Measurements from ENCODE around the gene VEZF1. TPM values are rescaled to one million over a fixed set of nuclear protein-coding genes. Genes with fewer than 3 reads are reported as not detected.

Gene VEZF1
- total RNA-seq, 4 donors from 2014 or later, result 45.3 to 76.0 (median 63.7) TPM

Other genes with a start within 250 kb of the VEZF1 start
- gene CCDC182, start 243.0 kb downstream of the VEZF1 start, total RNA-seq, result not detected
- 10 to 100 TPM in 3 of 4 donors, 1 to 10 TPM in 1; 7.4 to 15.2 (median 12.5) TPM for gene MRPS23, start 138.2 kb downstream of the VEZF1 start, total RNA-seq
- gene CUEDC1, start 32.8 kb downstream of the VEZF1 start, total RNA-seq, result 10 to 100 TPM in 2 of 4 donors, 1 to 10 TPM in 2; 5.1 to 34.2 (median 12.8) TPM
- gene SRSF1, start 19.0 kb upstream of the VEZF1 start, total RNA-seq, result 100 to 1,000 TPM; 108 to 172 (median 125) TPM
- 10 to 100 TPM; 14.6 to 22.4 (median 16.5) TPM for gene DYNLL2, start 95.2 kb upstream of the VEZF1 start, total RNA-seq
- not detected for gene OR4D1, start 160.1 kb upstream of the VEZF1 start, total RNA-seq
- not detected for gene OR4D2, start 178.7 kb upstream of the VEZF1 start, total RNA-seq
- gene EPX, start 204.5 kb upstream of the VEZF1 start, total RNA-seq, result under 1 TPM in 1 of 4 donors, not detected in 3; 0.25 TPM
- gene MKS1, start 231.0 kb upstream of the VEZF1 start, total RNA-seq, result 10 to 100 TPM; 11.0 to 25.1 (median 17.2) TPM